GM10847 (cell line): Measurements from ENCODE around the gene CHST12.

Source experiments
- POLR2A ChIP-seq: IDR thresholded peaks from 2 replicates; pipeline ENCODE4 v1.6.1; 2011; ENCODE audit not compliant: insufficient read length; ENCODE audit errors: extremely low read depth

Gene CHST12

DNA sequence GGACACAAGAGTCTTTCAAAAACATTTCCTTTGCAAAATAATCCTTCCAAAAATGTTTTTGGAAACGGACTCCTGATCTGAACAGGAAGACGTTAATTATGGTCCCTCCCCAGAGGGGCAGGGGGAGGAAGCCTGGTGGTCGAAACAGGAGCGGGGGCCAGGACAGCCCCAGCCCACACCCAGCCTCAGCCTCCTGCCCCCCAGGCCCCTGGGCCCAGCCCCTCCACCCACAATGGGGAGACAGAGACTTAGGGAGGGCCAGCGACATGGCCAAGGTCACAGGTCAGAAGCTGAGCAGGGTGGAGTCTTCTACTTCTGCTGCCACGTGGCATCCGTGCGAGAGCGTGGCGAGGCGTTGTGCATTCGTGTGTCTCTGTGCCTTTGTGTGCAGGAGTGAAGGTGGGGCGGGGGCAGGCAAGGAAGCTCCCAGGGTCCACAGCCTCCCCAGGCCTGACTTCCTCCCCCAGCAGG is 86.8 kb downstream of the CHST12 start:
- TF ChIP-seq POLR2A: no peak

DNA sequence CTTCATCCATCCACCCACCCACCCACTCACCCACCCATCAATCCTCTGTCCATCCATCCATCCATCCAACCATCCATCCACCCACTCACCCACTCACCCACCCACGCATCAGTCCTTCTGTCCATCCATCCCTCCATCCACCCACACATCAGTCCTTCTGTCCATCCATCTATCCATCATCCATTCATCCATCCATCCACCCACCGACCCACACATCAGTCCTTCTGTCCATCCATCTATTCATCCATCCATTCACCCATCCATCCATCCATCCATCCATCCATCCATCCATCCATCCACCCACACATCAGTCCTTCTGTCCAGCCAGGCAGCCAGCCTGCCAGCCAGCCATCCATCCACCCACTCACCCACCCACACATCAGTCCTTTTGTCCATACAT is 88.6 kb downstream of the CHST12 start:
- no peak for TF ChIP-seq POLR2A

DNA sequence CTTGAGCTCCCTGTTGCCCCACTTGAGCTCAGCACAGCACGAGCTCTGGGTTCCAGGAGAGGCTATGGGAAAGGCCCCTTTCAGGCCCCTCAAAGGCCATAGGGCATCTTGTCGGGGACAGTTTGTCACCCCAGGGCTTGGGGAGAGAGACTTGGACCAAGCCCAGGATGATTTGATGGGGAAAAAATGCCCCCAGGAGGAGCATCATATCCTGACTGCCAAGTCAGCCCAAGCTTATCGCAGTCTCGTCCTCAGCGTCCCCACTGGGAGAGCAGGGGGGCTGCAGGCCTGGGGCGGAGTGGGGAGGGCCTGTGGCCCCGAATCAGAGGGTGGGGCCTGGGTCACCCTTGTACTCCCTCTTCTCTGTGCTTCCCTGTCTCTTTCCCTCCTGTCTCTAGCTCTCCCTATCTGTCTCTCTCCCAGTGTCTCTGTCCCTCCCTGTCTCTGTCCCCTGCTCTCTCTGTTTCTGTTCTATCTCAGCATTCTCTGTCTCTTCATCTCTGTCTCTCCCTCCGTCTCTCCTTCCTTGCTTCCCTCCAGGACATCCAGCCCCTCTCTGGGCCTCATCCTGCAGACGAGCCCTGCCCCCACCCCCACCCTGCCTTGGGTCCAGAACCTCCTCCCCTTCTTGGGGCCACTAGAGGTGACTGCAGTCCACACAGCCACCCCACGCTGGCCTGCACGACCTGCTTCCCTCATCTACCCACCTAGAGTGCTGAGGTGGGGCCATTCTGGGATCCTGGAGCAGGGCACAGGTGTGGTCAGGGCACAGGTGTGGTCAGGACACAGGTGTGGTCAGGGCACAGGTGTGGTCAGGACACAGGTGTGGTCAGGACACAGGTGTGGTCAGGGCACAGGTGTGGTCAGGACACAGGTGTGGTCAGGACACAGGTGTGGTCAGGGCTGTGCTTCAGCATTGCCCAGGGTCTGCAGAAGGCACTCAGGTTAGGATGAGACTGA is 90.1 kb downstream of the CHST12 start:
- TF ChIP-seq POLR2A: no peak

DNA sequence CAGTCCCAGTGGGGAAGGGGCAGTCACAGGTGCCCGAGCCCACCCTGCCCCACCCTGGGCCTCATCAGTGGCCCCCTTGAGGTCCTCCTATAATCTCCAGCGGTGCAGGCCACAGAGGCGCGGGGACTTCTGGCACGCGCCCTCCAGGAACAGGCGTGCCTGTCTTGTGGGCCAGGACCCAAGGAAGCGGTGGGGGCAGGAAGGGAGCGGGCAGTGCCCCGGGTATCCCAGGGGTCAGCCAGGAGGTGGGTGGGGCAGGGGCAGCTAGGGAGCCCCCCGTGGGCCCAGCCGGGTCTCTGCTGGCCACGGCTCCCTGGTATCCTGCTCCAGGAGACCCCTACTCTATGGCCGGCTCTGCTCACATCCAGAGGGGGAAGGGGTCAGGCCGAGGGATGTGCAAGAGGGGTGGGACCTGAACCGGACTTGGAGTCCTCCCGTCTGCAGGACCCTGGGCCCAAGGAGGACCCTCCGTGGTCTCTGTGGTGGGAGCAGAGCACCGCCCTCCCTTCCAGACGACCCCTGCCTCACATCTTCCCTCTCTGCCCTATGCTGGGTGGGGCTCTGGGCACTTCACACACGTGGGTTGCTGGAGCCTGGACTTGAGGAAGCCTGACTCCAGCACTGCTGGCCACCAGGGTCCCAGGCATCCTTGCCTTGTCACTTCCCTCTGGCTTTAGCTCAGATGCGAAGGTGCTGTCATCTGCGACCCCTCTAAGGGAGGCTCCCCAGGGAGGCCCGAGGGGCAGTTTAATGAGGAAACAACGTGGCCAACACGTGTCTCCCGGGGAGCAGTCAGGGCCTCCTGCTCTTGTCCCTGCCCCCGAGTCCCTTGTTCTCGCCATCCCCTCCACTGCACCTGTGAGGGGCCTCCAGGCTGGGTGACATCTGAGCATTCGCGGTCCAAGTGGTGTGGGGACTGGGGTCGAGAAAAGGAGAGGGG is 91.0 kb downstream of the CHST12 start:
- no peak for TF ChIP-seq POLR2A

DNA sequence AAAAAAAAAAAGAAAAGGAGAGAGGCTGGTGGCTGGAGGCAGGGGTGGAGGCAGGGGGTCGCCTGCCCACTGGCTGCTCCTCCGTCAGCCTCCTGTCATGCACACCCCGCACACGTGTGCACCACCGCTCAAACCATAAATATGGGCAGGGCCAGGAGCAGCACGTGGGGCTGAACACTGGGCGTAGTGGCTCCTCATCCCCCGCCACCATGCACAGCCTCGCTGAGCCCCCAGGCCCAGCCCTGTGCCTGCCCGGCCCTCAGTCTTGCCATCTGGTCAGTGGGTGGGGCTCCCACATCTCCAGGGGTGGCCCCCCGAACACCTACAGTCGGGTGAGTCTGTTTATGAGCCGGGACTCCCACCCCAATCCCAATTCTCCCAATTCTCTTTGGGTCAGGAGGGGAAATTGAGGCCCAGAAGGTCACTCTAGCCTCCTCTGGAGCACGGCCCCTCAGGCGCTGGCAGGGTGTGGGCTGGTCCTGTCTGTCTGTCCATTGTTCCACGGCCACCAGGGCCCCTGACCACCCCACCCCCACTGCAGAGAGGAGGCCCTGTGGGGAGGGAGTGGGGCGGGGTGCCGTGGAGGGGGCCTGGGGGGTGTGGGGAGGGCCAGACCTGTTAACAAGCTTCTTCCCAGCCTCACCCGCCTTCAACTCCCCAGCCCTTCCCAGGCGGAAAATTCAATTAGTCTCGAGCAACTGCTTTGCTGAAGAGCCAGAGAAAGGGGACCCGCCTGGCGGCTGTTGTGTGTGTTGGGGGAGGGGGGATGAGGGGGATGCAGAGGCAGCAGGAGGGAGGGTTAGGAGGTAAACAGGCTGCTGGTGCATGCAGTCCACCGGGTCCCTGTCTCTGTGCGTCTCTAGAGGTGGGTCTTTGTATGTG is 92.2 kb downstream of the CHST12 start:
- no peak for TF ChIP-seq POLR2A

DNA sequence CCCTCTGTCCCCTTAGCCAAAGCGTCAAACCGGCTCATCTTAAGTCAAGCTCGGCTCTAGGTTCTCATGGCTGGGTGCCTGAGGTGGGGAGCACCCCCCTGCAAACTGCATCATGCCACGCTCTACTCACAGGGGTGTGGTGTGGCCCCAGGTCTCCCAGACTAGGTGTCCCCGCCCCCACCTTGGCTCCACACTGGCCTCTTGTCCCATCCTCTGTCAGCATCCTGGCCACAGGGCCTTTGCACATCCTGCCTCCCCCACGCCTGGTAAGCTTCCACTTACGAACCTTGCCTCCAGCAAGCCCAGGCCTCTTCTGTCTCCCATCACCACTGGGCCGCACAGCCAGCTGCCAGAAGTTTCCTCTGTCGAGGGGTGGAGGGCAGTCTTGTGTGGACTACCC is 93.0 kb downstream of the CHST12 start:
- no peak for TF ChIP-seq POLR2A

DNA sequence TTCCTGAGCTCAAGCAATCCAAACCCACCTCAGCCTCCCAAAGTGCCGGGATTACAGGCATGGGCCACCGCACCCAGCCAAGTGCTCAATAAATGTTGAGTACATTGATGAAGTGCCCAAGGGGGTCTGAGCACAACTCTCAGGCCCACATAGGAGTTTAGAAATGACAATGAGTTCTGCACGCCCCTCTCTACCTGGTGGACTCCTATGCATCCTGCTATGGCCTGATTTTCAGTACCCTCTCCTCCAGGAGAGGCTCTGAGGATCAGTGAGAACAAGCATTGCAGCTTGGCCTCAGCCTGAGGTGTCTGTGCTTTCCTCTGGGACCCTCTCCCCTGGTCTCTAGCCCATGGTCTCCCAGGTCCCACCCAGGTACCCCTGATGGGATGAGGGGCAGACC is 93.7 kb downstream of the CHST12 start:
- no peak for TF ChIP-seq POLR2A

DNA sequence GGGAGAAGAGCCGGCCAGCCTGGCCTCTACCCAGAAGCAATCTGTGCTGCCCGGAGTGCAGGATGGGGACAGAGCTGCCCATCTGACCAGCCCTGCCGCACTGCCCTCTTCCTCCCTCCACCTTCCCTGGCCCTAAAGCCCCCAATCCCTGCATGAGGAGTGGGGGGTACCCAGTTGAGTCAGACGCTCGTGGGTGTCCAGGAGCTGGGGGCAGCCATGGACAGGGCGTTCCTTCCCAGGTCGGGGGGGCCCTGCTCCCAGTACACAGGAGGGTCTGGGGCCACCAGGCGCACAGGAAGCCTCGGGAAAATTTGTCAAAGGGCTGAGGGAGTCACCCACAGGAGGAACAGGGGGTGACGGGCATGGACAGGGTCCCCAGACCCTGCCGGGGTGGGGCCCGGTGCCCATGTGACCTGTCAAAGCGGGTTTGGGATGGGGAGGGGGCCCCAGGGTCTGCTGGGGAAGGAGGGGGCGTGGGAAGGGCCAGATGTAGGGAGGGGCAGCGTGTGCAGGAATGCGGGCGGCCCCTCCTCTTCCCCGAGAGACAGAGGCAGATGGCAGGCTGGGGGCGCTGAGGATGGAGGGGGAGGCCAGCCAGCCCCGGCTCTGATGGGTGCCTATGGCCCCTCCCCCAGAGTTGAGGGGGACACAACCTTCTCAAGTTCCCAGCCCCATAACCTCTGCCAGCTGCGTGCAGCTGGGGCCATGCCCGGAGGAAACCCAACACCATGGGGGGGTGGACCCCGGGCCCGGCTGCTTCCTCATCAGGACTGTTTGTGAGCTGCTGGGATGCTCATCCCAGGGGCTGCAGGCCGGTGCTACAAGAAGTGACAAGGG is 94.3 kb downstream of the CHST12 start:
- no peak for TF ChIP-seq POLR2A
